Subcutaneous adipose tissue (tissue), 4 donors: ENCODE measurements around the gene PILRA. TPM values are rescaled to one million over a fixed set of nuclear protein-coding genes. Genes with fewer than 3 reads are reported as not detected.

ENCODE experiments used
- small RNA-seq: library from RNA; depleted of rRNA; stranded (forward); fragments of <200 nt; gene quantifications from one replicate; pipeline ENCODE3, GENCODE V24; 2016
- total RNA-seq, 4 donors: library from RNA; depleted of rRNA; stranded (reverse); fragments of >200 nt; gene quantifications; one replicate each; pipeline ENCODE4 v1.1.0, GENCODE V29; 2016
- TF ChIP-seq, protein P1 (sequence below): fragments of 450-650 bp; IDR thresholded peaks from one replicate; pipeline ENCODE4 v1.5.1; 2016; ENCODE audit warnings: low read depth, mild to moderate bottlenecking, control low read depth, antibody characterized with exemption, moderate library complexity

Gene PILRA
- total RNA-seq, 4 donors from 2014 or later, result 8.0 to 44.2 (median 9.9) TPM

DNA sequence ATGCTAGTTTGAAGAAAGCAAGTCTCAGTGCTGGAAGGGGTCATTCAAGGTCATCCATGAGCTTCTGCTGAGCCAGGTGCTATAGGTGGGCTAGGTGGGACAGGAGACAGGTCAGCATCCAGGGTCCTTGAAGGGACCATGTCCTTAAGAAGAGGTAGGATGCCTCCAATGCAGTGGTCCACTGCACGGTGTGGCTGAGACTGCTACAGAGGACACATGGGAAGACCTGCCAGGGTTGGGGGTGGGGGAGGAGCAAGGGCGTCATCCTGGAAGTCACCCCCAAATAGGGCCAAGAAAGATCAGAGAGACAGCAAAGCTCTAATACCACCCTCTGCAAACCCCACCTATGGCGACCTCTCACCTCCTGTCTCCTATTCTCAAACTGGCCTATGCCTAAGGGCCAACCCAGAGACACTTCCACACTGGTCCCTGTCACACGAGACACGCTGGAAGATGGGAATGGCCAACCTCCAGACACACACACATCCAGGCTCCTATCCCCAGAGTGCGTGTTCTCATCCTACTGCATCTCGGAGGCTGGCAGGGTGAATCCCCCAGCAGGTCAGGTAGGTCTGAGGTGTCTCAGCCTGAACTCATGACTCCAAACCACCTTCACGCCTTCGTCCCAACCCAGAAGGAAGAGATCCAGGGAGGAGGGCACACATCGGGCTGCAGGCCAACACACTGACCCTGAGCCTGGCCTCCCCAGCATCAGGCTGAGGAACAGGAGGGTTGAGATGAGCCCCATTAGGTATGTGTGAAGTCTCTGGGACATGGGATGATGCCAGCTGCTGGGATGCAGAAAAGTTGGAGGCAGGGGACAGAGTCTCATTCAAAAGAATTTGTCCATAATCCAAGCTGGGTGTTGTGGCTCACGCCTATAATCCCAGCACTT is 68.6 kb downstream of the PILRA start:
- TF ChIP-seq, protein P1, sequence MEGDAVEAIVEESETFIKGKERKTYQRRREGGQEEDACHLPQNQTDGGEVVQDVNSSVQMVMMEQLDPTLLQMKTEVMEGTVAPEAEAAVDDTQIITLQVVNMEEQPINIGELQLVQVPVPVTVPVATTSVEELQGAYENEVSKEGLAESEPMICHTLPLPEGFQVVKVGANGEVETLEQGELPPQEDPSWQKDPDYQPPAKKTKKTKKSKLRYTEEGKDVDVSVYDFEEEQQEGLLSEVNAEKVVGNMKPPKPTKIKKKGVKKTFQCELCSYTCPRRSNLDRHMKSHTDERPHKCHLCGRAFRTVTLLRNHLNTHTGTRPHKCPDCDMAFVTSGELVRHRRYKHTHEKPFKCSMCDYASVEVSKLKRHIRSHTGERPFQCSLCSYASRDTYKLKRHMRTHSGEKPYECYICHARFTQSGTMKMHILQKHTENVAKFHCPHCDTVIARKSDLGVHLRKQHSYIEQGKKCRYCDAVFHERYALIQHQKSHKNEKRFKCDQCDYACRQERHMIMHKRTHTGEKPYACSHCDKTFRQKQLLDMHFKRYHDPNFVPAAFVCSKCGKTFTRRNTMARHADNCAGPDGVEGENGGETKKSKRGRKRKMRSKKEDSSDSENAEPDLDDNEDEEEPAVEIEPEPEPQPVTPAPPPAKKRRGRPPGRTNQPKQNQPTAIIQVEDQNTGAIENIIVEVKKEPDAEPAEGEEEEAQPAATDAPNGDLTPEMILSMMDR, result no peak

DNA sequence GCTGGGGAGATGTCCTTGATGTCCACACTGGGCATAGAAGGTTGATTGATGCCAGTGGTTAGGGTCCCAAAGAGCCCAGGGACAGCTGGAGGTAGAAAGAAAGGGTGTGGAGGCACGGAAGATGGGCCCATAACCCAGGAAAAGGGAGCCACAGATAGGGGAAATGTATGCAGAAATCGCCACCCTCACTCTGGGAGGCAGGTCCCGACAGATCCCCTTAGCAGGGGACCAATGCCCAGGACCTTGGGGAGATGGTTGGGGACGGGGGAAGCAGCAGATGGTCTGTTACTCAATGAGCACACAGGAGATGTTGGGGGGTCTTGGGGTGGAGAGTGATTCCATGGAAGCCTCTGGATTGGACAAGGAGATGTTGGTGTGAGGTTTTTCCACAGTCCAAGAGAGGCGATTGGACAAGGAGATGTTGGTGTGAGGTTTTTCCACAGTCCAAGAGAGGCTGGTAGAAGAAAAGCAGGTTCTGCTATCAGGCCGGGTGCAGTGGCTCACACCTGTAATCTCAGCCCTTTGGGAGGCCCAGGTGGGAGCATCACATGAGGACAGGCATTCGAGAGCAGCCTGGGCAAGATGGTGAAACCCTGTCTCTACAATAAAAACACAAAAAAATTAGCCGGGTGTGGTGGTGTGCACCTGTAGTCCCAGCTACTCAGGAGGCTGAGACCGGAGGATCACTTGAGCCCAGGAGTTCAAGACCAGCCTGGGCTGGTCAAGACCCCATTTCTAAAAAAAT is 70.0 kb downstream of the PILRA start:
- TF ChIP-seq, protein P1, result no peak

DNA sequence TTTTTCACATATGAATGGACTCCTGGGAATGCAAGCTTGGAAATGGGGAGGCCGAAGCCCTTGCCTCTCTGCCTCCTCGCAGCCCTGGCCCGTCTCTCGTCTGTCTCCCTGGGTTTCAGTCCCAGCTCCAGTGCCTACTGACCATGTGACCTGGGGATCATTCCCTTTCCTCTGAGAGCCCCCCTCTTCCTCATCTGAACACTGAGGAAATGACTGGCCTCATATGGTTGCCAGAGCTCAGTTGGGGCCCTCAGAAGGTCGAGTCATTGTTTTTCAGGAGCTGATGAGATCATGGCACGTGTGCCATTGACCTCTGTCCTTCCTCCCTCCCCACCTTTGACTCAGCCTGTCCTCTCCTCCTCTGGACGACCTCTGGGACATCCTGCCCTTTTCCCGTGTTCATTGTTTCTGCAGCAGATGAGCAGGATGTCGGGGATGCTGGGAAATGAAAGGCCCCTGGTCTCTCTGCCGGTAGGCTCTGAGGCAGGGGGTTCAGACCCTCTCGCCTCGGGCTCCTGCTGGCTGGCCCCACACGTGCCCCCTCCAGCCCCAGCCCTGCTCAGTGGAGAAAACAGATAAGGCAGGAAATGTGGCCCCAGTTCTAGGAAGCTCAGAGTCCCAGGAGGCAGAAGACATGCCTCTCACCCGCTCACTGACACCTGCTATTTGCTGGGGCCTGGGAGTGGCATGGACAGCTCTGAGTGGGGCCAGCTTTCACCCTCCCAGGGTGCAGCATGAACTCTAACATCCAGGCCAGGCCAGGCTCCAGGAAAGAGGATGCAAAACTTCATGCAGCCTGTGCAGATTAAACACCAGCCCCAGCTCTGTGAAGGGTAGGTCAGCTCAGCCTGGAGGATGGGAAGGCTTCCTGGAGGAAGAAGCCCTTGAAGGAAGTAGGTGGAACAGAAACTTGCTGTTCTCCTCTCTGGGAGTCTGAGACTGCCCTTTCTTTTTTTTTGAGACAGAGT is 71.3 kb downstream of the PILRA start:
- TF ChIP-seq, protein P1, result no peak

DNA sequence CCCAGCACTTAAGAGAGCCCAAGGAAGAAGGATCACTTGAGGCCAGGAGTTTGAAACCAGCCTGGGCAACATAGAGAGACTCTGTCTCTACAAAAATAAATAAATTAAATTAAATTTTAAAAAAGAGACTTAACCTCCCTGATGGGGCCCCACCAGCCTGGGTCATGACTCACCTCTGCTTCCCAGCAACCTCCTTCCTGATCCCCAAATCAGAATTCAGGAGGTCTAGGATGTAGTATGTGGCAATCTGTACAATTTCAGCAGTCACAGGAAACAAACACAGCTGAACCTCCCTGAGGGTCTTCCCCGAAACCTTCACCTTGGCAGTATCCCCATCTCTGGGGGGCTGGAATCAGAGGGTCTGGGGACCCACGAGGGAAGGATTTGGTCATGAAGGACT is 72.8 kb downstream of the PILRA start:
- TF ChIP-seq, protein P1, result no peak

DNA sequence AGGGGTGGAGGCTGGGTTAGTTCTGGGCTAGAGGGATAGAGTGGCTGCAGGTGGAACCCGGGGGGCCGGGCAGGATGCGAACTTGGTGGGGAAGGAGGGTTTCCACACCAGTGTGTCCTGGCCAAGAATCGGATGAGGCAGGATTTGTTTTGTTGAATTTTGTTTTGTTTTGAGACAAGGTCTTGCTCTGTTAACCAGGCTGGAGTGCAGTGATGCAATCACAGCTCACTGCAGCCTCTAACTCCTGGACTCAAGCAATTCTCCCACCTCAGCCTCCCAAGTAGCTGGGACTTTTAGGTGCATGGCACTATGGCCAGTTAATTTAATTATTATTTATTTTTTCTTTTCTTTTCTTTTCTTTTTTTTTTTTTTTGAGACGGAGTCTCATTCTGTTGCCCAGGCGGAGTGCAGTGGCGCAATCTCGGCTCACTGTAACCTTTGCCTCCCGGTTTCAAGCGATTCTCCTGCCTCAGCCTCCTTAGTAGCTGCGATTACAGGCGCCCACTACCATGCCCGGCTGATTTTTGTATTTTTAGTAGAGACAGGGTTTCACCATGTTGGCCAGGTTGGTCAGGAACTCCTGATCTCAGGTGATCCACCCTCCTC is 76.0 kb downstream of the PILRA start:
- TF ChIP-seq, protein P1, result no peak

Small RNA genes within 50 kb of the gene (small RNA-seq; reads per million reads assigned to genes)
- gene RF00019, result 0.49 reads per million

Other genes with a start within 250 kb of the PILRA start
- 1 to 10 TPM in 3 of 4 donors, under 1 TPM in 1; 0.66 to 2.7 (median 2.3) TPM for gene MBLAC1, start 246.5 kb upstream of the PILRA start, total RNA-seq
- 100 to 1,000 TPM; 142 to 268 (median 250) TPM for gene LAMTOR4, start 224.6 kb upstream of the PILRA start, total RNA-seq
- 1 to 10 TPM; 2.6 to 6.7 (median 4.6) TPM for gene TRAPPC14, start 214.8 kb upstream of the PILRA start, total RNA-seq
- 1 to 10 TPM in 3 of 4 donors, under 1 TPM in 1; 0.85 to 3.6 (median 1.5) TPM for gene GAL3ST4, start 204.9 kb upstream of the PILRA start, total RNA-seq
- 1 to 10 TPM in 1 of 4 donors, under 1 TPM in 1, not detected in 2; 0.66 to 2.7 TPM for gene GPC2, start 196.1 kb upstream of the PILRA start, total RNA-seq
- 1 to 10 TPM in 2 of 4 donors, under 1 TPM in 2; 0.65 to 3.6 (median 1.9) TPM for gene STAG3, start 195.6 kb upstream of the PILRA start, total RNA-seq
- under 1 TPM in 3 of 4 donors, not detected in 1; 0.34 to 0.66 (median 0.49) TPM for gene PVRIG, start 153.5 kb upstream of the PILRA start, total RNA-seq
- gene SPDYE3, start 65.8 kb upstream of the PILRA start, total RNA-seq, result not detected
- gene PILRB, start 15.4 kb upstream of the PILRA start, total RNA-seq, result 100 to 1,000 TPM in 1 of 4 donors, 10 to 100 TPM in 3; 21.8 to 154 (median 34.0) TPM
- gene ZCWPW1, start 55.2 kb downstream of the PILRA start, total RNA-seq, result 10 to 100 TPM in 1 of 4 donors, 1 to 10 TPM in 3; 6.0 to 11.1 (median 8.0) TPM
- 10 to 100 TPM; 21.2 to 28.6 (median 22.3) TPM for gene MEPCE, start 56.3 kb downstream of the PILRA start, total RNA-seq
- 10 to 100 TPM; 11.1 to 26.4 (median 18.4) TPM for gene PPP1R35, start 63.0 kb downstream of the PILRA start, total RNA-seq
- gene SPACDR, start 90.8 kb downstream of the PILRA start, total RNA-seq, result under 1 TPM in 1 of 4 donors, not detected in 3; 0.68 TPM
- gene TSC22D4, start 105.7 kb downstream of the PILRA start, total RNA-seq, result 10 to 100 TPM; 17.0 to 35.6 (median 19.1) TPM
- under 1 TPM in 2 of 4 donors, not detected in 2; 0.17 to 0.22 TPM for gene NYAP1, start 110.4 kb downstream of the PILRA start, total RNA-seq
- gene AGFG2, start 165.7 kb downstream of the PILRA start, total RNA-seq, result 10 to 100 TPM in 2 of 4 donors, 1 to 10 TPM in 2; 3.4 to 24.3 (median 7.1) TPM
- gene SAP25, start 200.4 kb downstream of the PILRA start, total RNA-seq, result under 1 TPM in 1 of 4 donors, not detected in 3; 0.66 TPM
- 10 to 100 TPM; 28.0 to 73.6 (median 51.3) TPM for gene LRCH4, start 212.6 kb downstream of the PILRA start, total RNA-seq
- gene FBXO24, start 212.8 kb downstream of the PILRA start, total RNA-seq, result under 1 TPM in 2 of 4 donors, not detected in 2; 0.34 to 0.44 TPM
- 10 to 100 TPM; 10.3 to 58.6 (median 27.8) TPM for gene PCOLCE, start 228.9 kb downstream of the PILRA start, total RNA-seq
- 10 to 100 TPM in 2 of 4 donors, 1 to 10 TPM in 2; 4.8 to 15.3 (median 11.7) TPM for gene MOSPD3, start 239.1 kb downstream of the PILRA start, total RNA-seq